MM.1S (cell line): Measurements from ENCODE around the gene LAMC3.

Source experiments
- EZH2 ChIP-seq: fragments of 300-600 bp; sonication (generic); optimal IDR thresholded peaks from 2 replicates; pipeline ENCODE3; 2017; ENCODE audit warnings: low read depth, mild to moderate bottlenecking, antibody characterized with exemption, low read length, mixed read lengths
- TF ChIP-seq, protein P1 (sequence below): fragments of 300-600 bp; sonication (generic); IDR thresholded peaks from 2 replicates; pipeline ENCODE4 v1.5.1; 2016; ENCODE audit warnings: antibody characterized with exemption, low read length, mixed read lengths

DNA sequence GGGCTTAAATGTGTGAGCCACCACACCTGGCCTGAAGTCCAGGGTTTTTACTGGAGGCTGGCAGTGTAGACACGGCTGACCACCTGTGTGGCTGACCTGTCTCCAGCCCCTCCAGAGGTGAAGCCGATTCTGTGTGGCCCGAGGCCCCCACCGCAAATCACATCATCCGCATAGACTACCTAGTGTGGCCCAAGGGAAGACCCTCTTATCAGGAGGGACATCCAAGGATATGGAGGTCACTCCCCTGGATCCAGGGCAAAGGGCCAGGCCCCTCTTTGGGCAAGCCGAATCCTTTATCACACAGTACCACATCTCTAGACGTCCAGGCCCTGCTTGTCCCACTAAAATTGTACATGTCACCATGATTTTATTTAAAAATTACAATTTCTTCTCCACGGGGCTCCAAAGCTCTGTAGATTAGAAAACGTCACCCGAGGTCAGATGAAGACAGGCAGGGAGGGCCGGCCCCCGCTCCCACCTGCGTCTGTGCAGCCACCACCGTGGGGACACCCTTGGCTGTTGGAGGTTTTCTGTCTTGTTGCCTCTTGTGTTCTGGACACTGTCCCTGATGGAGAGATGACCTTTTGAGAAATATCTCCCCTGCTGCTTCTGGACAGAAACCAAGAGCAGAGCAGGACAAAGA is 20.1 kb downstream of the LAMC3 start:
- TF ChIP-seq, protein P1, sequence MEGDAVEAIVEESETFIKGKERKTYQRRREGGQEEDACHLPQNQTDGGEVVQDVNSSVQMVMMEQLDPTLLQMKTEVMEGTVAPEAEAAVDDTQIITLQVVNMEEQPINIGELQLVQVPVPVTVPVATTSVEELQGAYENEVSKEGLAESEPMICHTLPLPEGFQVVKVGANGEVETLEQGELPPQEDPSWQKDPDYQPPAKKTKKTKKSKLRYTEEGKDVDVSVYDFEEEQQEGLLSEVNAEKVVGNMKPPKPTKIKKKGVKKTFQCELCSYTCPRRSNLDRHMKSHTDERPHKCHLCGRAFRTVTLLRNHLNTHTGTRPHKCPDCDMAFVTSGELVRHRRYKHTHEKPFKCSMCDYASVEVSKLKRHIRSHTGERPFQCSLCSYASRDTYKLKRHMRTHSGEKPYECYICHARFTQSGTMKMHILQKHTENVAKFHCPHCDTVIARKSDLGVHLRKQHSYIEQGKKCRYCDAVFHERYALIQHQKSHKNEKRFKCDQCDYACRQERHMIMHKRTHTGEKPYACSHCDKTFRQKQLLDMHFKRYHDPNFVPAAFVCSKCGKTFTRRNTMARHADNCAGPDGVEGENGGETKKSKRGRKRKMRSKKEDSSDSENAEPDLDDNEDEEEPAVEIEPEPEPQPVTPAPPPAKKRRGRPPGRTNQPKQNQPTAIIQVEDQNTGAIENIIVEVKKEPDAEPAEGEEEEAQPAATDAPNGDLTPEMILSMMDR, result no peak
- no peak for TF ChIP-seq EZH2
